Measurements from ENCODE around the gene NCR1.

GRCh38 chr19:54938906-54939305 is 33.0 kb downstream of the NCR1 start:
- no peak for TF ChIP-seq NFYB (IDR thresholded peaks at IDR 0.05; ENCODE audit: insufficient read depth, low read depth, low read length)
- TF ChIP-seq POLR2AphosphoS5 (IDR thresholded peaks at IDR 0.05; ENCODE audit: low read length) = no peak
- no peak for TF ChIP-seq JUNB (IDR thresholded peaks at IDR 0.05)
- TF ChIP-seq, protein P1, sequence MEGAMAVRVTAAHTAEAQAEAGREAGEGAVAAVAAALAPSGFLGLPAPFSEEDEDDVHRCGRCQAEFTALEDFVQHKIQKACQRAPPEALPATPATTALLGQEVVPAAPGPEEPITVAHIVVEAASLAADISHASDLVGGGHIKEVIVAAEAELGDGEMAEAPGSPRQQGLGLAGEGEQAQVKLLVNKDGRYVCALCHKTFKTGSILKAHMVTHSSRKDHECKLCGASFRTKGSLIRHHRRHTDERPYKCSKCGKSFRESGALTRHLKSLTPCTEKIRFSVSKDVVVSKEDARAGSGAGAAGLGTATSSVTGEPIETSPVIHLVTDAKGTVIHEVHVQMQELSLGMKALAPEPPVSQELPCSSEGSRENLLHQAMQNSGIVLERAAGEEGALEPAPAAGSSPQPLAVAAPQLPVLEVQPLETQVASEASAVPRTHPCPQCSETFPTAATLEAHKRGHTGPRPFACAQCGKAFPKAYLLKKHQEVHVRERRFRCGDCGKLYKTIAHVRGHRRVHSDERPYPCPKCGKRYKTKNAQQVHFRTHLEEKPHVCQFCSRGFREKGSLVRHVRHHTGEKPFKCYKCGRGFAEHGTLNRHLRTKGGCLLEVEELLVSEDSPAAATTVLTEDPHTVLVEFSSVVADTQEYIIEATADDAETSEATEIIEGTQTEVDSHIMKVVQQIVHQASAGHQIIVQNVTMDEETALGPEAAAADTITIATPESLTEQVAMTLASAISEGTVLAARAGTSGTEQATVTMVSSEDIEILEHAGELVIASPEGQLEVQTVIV (IDR thresholded peaks at IDR 0.05; ENCODE audit: borderline replicate concordance, partially characterized antibody) = no peak
- TF ChIP-seq, protein P2, sequence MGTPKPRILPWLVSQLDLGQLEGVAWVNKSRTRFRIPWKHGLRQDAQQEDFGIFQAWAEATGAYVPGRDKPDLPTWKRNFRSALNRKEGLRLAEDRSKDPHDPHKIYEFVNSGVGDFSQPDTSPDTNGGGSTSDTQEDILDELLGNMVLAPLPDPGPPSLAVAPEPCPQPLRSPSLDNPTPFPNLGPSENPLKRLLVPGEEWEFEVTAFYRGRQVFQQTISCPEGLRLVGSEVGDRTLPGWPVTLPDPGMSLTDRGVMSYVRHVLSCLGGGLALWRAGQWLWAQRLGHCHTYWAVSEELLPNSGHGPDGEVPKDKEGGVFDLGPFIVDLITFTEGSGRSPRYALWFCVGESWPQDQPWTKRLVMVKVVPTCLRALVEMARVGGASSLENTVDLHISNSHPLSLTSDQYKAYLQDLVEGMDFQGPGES (IDR thresholded peaks at IDR 0.05) = no peak
- TF ChIP-seq, protein P3, sequence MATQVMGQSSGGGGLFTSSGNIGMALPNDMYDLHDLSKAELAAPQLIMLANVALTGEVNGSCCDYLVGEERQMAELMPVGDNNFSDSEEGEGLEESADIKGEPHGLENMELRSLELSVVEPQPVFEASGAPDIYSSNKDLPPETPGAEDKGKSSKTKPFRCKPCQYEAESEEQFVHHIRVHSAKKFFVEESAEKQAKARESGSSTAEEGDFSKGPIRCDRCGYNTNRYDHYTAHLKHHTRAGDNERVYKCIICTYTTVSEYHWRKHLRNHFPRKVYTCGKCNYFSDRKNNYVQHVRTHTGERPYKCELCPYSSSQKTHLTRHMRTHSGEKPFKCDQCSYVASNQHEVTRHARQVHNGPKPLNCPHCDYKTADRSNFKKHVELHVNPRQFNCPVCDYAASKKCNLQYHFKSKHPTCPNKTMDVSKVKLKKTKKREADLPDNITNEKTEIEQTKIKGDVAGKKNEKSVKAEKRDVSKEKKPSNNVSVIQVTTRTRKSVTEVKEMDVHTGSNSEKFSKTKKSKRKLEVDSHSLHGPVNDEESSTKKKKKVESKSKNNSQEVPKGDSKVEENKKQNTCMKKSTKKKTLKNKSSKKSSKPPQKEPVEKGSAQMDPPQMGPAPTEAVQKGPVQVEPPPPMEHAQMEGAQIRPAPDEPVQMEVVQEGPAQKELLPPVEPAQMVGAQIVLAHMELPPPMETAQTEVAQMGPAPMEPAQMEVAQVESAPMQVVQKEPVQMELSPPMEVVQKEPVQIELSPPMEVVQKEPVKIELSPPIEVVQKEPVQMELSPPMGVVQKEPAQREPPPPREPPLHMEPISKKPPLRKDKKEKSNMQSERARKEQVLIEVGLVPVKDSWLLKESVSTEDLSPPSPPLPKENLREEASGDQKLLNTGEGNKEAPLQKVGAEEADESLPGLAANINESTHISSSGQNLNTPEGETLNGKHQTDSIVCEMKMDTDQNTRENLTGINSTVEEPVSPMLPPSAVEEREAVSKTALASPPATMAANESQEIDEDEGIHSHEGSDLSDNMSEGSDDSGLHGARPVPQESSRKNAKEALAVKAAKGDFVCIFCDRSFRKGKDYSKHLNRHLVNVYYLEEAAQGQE (IDR thresholded peaks at IDR 0.05; ENCODE audit: low read depth, low read length) = no peak
- no peak for TF ChIP-seq ELK1 (IDR thresholded peaks at IDR 0.05; ENCODE audit: low read depth, low read length)
- no peak for TF ChIP-seq POLR2A (IDR thresholded peaks at IDR 0.05; ENCODE audit: low read depth, low read length)
- no peak for TF ChIP-seq JUND (IDR thresholded peaks at IDR 0.05; ENCODE audit: low read depth, low read length)
- TF ChIP-seq CTCF (IDR thresholded peaks at IDR 0.05 in 2 of 3, conservative IDR thresholded peaks at IDR 0.05 in 1 of 3; ENCODE audit: control insufficient read depth in 2 of 3, extremely low read depth in 1 of 3, insufficient read depth in 1 of 3, low read depth in 3 of 3, low read length in 3 of 3) = no peak
- TF ChIP-seq SIX5 (IDR thresholded peaks at IDR 0.05; ENCODE audit: low read depth, low read length, severe bottlenecking) = no peak
- TF ChIP-seq RELA (IDR thresholded peaks at IDR 0.05; ENCODE audit: borderline replicate concordance, partially characterized antibody) = no peak
- no peak for TF ChIP-seq TBL1XR1 (IDR thresholded peaks at IDR 0.05; ENCODE audit: low read depth, low read length)
